GM10266 (cell line): ENCODE measurements around the gene TRIM25.

Experiments
- DNase-seq: peaks from one replicate; pipeline ENCODE4 v3.0.0; 2012; ENCODE audit errors: extremely low spot score
- CTCF ChIP-seq: IDR thresholded peaks from 2 replicates; pipeline ENCODE4 v1.5.1; 2012; ENCODE audit warnings: mild to moderate bottlenecking, low read depth; ENCODE audit not compliant: control insufficient read depth, insufficient read depth; ENCODE audit errors: missing control alignments

TRIM25 gene

GRCh38 chr17:56867948-56868376 is 45.9 kb downstream of the TRIM25 start:
- TF ChIP-seq CTCF, result no peak
- DNase-seq, result no peak

- no peak for TF ChIP-seq CTCF
- no peak for DNase-seq
These were observed 47.4 kb downstream of the TRIM25 start for GRCh38 chr17:56866496-56866895.

GRCh38 chr17:56866076-56866475 is 47.8 kb downstream of the TRIM25 start:
- TF ChIP-seq CTCF, result no peak
- no peak for DNase-seq

- DNase-seq, result no peak
- no peak for TF ChIP-seq CTCF
These were observed 49.9 kb downstream of the TRIM25 start for GRCh38 chr17:56863974-56864373.

- TF ChIP-seq CTCF, result no peak
- no peak for DNase-seq
These were observed 52.0 kb downstream of the TRIM25 start for GRCh38 chr17:56861899-56862298.

GRCh38 chr17:56851008-56851407 is 62.8 kb downstream of the TRIM25 start:
- no peak for TF ChIP-seq CTCF
- no peak for DNase-seq

- no peak for TF ChIP-seq CTCF
- DNase-seq, result no peak
These were observed 63.3 kb downstream of the TRIM25 start for GRCh38 chr17:56850591-56850990.
